K562 (cell line): ENCODE data around the gene TMTC2. TPM values are rescaled to one million over a fixed set of nuclear protein-coding genes. Genes with fewer than 3 reads are reported as not detected.

Experiments used
- ATAC-seq: fragments of 200-7000 bp; cut with Tn5 transposase; 3 replicates; pipeline ENCODE4 v1.9.1; 2020; ENCODE audit warnings: moderate library complexity
- BruUV-seq: library from RNA; stranded (reverse); fragments of 400-500 nt; replicated peaks from 2 replicates; lab custom pipeline; 2021; lab: Mats Ljungman, UMichigan
- CTCF ChIA-PET: fragments of 300-600 bp; formaldehyde crosslinking; extraction: SDS; loops from one replicate; lab custom pipeline; 2021; ENCODE audit warnings: low intra/inter-chr PET ratio; lab: Yijun Ruan, JAX
- POLR2A ChIA-PET: fragments of 300-600, 350-650 bp; sonication (Branson Sonifier 250); formaldehyde crosslinking; extraction: SDS; loops from one replicate; lab custom pipeline; 2021; ENCODE audit warnings: antibody characterized with exemption, inconsistent platforms; lab: Yijun Ruan, JAX
- DNase-seq, 4 experiments: peaks; one replicate each; pipeline versions ENCODE4 v3.0.0 to v3.0.0-alpha.2; 2011 to 2018; ENCODE audit warnings: low spot score in 3 of 4, mixed read lengths in 3 of 4; ENCODE audit errors: extremely low read depth in 1 of 4
- FAIRE-seq: peaks from 2 replicates; lab custom pipeline; 2011; peaks lifted over from hg19 to GRCh38; lab: Jason Lieb, UNC
- H2AFZ ChIP-seq: 2 replicates; pipeline ENCODE4 v1.6.0; 2011; ENCODE audit warnings: low read depth, low read length, control low read depth, inconsistent platforms
- H3K27ac ChIP-seq: fragments of 200-600 bp; 3 replicates; pipeline ENCODE4 v1.8.0; 2011; ENCODE audit warnings: low read depth, mild to moderate bottlenecking, control low read depth, inconsistent platforms, low read length, moderate library complexity, mixed read lengths; ENCODE audit errors: extremely low read depth
- H3K27me3 ChIP-seq, 2 experiments: fragments of 300-600 bp in 1 of 2; 2 replicates in 1 of 2; 3 replicates in 1 of 2; pipeline versions ENCODE4 v1.6.0 to v1.8.0; 2011; ENCODE audit warnings: inconsistent platforms in 2 of 2, low read length in 2 of 2, mild to moderate bottlenecking in 1 of 2, mixed read lengths in 1 of 2, moderate library complexity in 1 of 2; ENCODE audit not compliant: control insufficient read depth in 2 of 2, insufficient read depth in 2 of 2
- H3K36me3 ChIP-seq: fragments of 300-600 bp; 3 replicates; pipeline ENCODE4 v1.8.0; 2011; ENCODE audit warnings: mild to moderate bottlenecking, low read length, inconsistent platforms; ENCODE audit not compliant: control insufficient read depth, insufficient read depth
- H3K4me1 ChIP-seq, 2 experiments: fragments of 200-600 bp in 1 of 2; replicated peaks in 1 of 2; 2 replicates in 1 of 2; 3 replicates in 1 of 2; pipeline versions ENCODE4 v1.5.1 to v1.8.0; 2011; ENCODE audit warnings: inconsistent platforms in 2 of 2, low read length in 2 of 2, mild to moderate bottlenecking in 1 of 2, mixed read lengths in 1 of 2, moderate library complexity in 1 of 2; ENCODE audit not compliant: control insufficient read depth in 2 of 2, insufficient read depth in 2 of 2
- H3K4me2 ChIP-seq: 2 replicates; pipeline ENCODE4 v1.6.1; 2011; ENCODE audit warnings: low read length, control low read depth, inconsistent platforms, mixed read lengths; ENCODE audit not compliant: insufficient read depth
- H3K4me3 ChIP-seq: fragments of 200-600 bp; sonication (generic), shearing (Covaris generic); 2 replicates; pipeline ENCODE4 v1.5.1; 2016; ENCODE audit warnings: control low read depth, inconsistent platforms
- H3K79me2 ChIP-seq: fragments of 200-600 bp; 3 replicates; pipeline ENCODE4 v1.8.0; 2011; ENCODE audit warnings: low read length, inconsistent platforms; ENCODE audit not compliant: control insufficient read depth, insufficient read depth
- H3K9ac ChIP-seq, 2 experiments: 2 replicates each; pipeline versions ENCODE4 v1.6.0 to v1.6.1; 2011; ENCODE audit warnings: low read depth in 2 of 2, low read length in 2 of 2, control low read depth in 1 of 2, inconsistent platforms in 1 of 2, mild to moderate bottlenecking in 1 of 2, mixed read lengths in 1 of 2; ENCODE audit not compliant: insufficient read depth in 1 of 2
- H3K9me1 ChIP-seq: one replicate; pipeline ENCODE4 v1.6.0; 2011; ENCODE audit warnings: inconsistent platforms, mild to moderate bottlenecking, low read length, moderate library complexity; ENCODE audit not compliant: control insufficient read depth, insufficient read depth
- H3K9me3 ChIP-seq: replicated peaks from 2 replicates; pipeline ENCODE4 v1.5.1; 2011; ENCODE audit warnings: low read depth, low read length, inconsistent platforms; ENCODE audit not compliant: control insufficient read depth, insufficient read depth
- H4K20me1 ChIP-seq: replicated peaks from 2 replicates; pipeline ENCODE4 v1.6.1; 2011; ENCODE audit warnings: low read length, inconsistent platforms, mixed read lengths; ENCODE audit not compliant: control insufficient read depth, insufficient read depth
- MAFK ChIP-seq: IDR thresholded peaks from 2 replicates; pipeline ENCODE4 v1.6.1; 2011; ENCODE audit warnings: low read length, improper control_type of control experiment
- MLLT1 ChIP-seq, 2 experiments: fragments of 450-650 bp; IDR thresholded peaks; 2 replicates each; pipeline ENCODE4 v1.6.1; 2016
- MTA1 ChIP-seq: fragments of 450-650 bp; IDR thresholded peaks from 2 replicates; pipeline ENCODE4 v1.6.1; 2017; ENCODE audit warnings: borderline replicate concordance
- PHTF2 ChIP-seq: fragments of 250-450 bp; sonication (Bioruptor Pico); IDR thresholded peaks from 2 replicates; pipeline ENCODE4 v1.5.0; 2021; ENCODE audit warnings: mild to moderate bottlenecking
- RHOXF2B ChIP-seq: fragments of 250-450 bp; sonication (Bioruptor Pico); conservative IDR thresholded peaks from 2 replicates; pipeline ENCODE4 v1.5.1; 2021
- TAF7 ChIP-seq: fragments of 450-650 bp; IDR thresholded peaks from 2 replicates; pipeline ENCODE4 v1.6.1; 2016; ENCODE audit warnings: missing genetic modification characterization, missing compliant biosample characterization
- ZKSCAN8 ChIP-seq: fragments of 200-800 bp; sonication (Bioruptor generic); IDR thresholded peaks from 2 replicates; pipeline ENCODE4 v1.6.1; 2016; ENCODE audit warnings: missing genetic modification characterization, missing compliant biosample characterization
- ZNF197 ChIP-seq: fragments of 200-800 bp; sonication (Bioruptor generic); IDR thresholded peaks from 2 replicates; pipeline ENCODE4 v1.6.1; 2016; ENCODE audit warnings: low read depth, missing genetic modification characterization, missing compliant biosample characterization
- ZNF511 ChIP-seq: sonication (generic); formaldehyde crosslinking; IDR thresholded peaks from 2 replicates; pipeline ENCODE4 v1.8.0; 2022; ENCODE audit warnings: mild to moderate bottlenecking, missing genetic modification reagents
- ZNF639 ChIP-seq, 2 experiments: fragments of 200-800 bp in 1 of 2; sonication (Bioruptor generic) in 1 of 2; sonication (generic) in 1 of 2; formaldehyde crosslinking in 1 of 2; IDR thresholded peaks in 1 of 2; conservative IDR thresholded peaks in 1 of 2; 2 replicates each; pipeline versions ENCODE4 v1.5.0 to v1.6.1; 2016 to 2020; ENCODE audit warnings: missing compliant biosample characterization in 1 of 2, missing genetic modification characterization in 1 of 2, missing genetic modification reagents in 1 of 2
- WGBS: fragments of 100-300 bp; shearing (Covaris generic); methylation state at CpG from one replicate; pipeline ENCODE4 v1.1.6; 2016; ENCODE audit warnings: low coverage, mixed read lengths; ENCODE audit not compliant: insufficient coverage; ENCODE audit errors: missing lambda C conversion rate; 5-methylcytosine and 5-hydroxymethylcytosine counted together
- in situ Hi-C: fragments of 300-500 bp; cut with MboI; formaldehyde crosslinking; loops from 4 replicates; pipeline ENCODE4 v1.15.0; 2018; ENCODE audit warnings: inconsistent platforms, mixed read lengths
- intact Hi-C: fragments of 100-400 bp; cut with micrococcal nuclease; formaldehyde crosslinking; loops from 2 replicates; pipeline ENCODE4 v1.14.2; 2022
- polyA plus RNA-seq, 8 experiments: library from polyadenylated mRNA; depleted of rRNA in 4 of 8; stranded (reverse) in 5 of 8; unstranded in 3 of 8; fragments of >200 nt; fragmentation: Nextera tagmentation in 2 of 8; fragmentation: Illumina TruSeq in 1 of 8; extraction: Ambion mirVana in 2 of 8; extraction: Trizol in 1 of 8; gene quantifications; 2 replicates each; pipeline versions ENCODE4 v1.2.1 to v1.2.3, GENCODE V29; 2011 to 2014; ENCODE audit warnings: inconsistent platforms in 1 of 8, missing spikeins in 1 of 8
- total RNA-seq, 7 experiments: library from RNA; depleted of rRNA in 6 of 7; stranded (reverse); fragments of >200 nt in 6 of 7; fragmentation: Illumina TruSeq in 2 of 7; extraction: Trizol in 2 of 7; gene quantifications; 2 replicates each; pipeline versions ENCODE4 v1.2.1 to v1.2.3, GENCODE V29; 2011 to 2021; ENCODE audit warnings: low replicate concordance in 1 of 7

TMTC2 gene
- total and polyA plus RNA-seq, 9 of the 15 experiments (the other 6 are each of a cell fraction or from before 2014, with no cell fraction given): 0.29 to 1.1 (median 0.55) TPM

- Histone ChIP-seq H3K9ac (no peak overlapping the region), H3K4me1 (no peaks in the 10 kb centered on the region)
- CTCF ChIA-PET: no interaction called here
- TF ChIP-seq ZNF511 (CRISPR knock-in tag): no peak
- no peak for TF ChIP-seq RHOXF2B (CRISPR knock-in tag)
- no peak for TF ChIP-seq TAF7 (tag)
- TF ChIP-seq PHTF2 (CRISPR knock-in tag): no peak
- TF ChIP-seq ZKSCAN8 (CRISPR knock-in tag): no peak
- no peak for TF ChIP-seq MTA1
- no peak for TF ChIP-seq ZNF197 (CRISPR knock-in tag)
- TF ChIP-seq MLLT1 (IDR thresholded peaks at IDR 0.05): no peak
- TF ChIP-seq MAFK: no peak
- TF ChIP-seq ZNF639 (CRISPR knock-in tag; conservative IDR thresholded peaks at IDR 0.05 in 1 of 2, IDR thresholded peaks at IDR 0.05 in 1 of 2): no peak
- TF ChIP-seq, all 486 proteins: peak for 0
- no peaks in the 10 kb centered on the region for H3K9me3 ChIP-seq
- 0% methylated on average over 7 of the region's 7 CpGs for WGBS
- FAIRE-seq (no peak), ATAC-seq (no peak), DNase-seq (no peak)
- intact Hi-C loops (no loop called here), in situ Hi-C loops (no loop called here)
- H4K20me1 ChIP-seq: no peaks in the 10 kb centered on the region
- POLR2A ChIA-PET: no interaction called here
- no TSS peak for BruUV-seq
- H3K27ac ChIP-seq: no peak overlapping the region
- H2AFZ ChIP-seq: no peak overlapping the region
- H3K4me2 ChIP-seq: no peak overlapping the region
- H3K36me3 ChIP-seq: no peaks in the 10 kb centered on the region
- no peaks in the 10 kb centered on the region for H3K79me2 ChIP-seq
- no peaks in the 10 kb centered on the region for H3K27me3 ChIP-seq
- H3K4me3 ChIP-seq: no peak overlapping the region
- H3K9me1 ChIP-seq: no peaks in the 10 kb centered on the region
These were observed 53.7 kb downstream of the TMTC2 start for GRCh38 chr12:82740129-82741000.
